ENCODE measurements around the gene CCDC13. TPM values are rescaled to one million over a fixed set of nuclear protein-coding genes. Genes with fewer than 3 reads are reported as not detected.

The CCDC13 gene
- total RNA-seq, 1 donor from 2014 or later, result 0.33 TPM

GRCh38 chr3:42805141-42805821, 32.2 kb upstream of the CCDC13 start:
- TF ChIP-seq CTCF (IDR thresholded peaks at IDR 0.05; ENCODE audit: insufficient read depth, low read length, poor library complexity, severe bottlenecking), result no peak
- no peak for DNase-seq (ENCODE audit: low read depth)
- Histone ChIP-seq H3K4me3 (ENCODE audit: low read depth, low read length) (peak overlapping the region; percentile 75), H3K27me3 (ENCODE audit: control insufficient read depth, insufficient read depth, low read length) (no peaks in the 10 kb centered on the region), H3K36me3 (ENCODE audit: control insufficient read depth, insufficient read depth, low read length) (no peaks in the 10 kb centered on the region)

- H3K27me3 ChIP-seq (ENCODE audit: control insufficient read depth, insufficient read depth, low read length), result no peaks in the 10 kb centered on the region
- no peak for TF ChIP-seq CTCF (IDR thresholded peaks at IDR 0.05; ENCODE audit: insufficient read depth, low read length, poor library complexity, severe bottlenecking)
- peak overlapping the region; percentile 75 for H3K4me3 ChIP-seq (ENCODE audit: low read depth, low read length)
- H3K36me3 ChIP-seq (ENCODE audit: control insufficient read depth, insufficient read depth, low read length), result no peaks in the 10 kb centered on the region
- DNase-seq (ENCODE audit: low read depth), result no peak
Measured at GRCh38 chr3:42804831-42805132, 31.7 kb upstream of the CCDC13 start.

GRCh38 chr3:42804106-42804830, 31.2 kb upstream of the CCDC13 start, which contains the start of gene HIGD1A:
Gene HIGD1A (minus strand): TSS chr3:42804490. CDS start chr3:42794253, 10,237 bp downstream.
- DNase-seq (ENCODE audit: low read depth), result peak; percentile 80
- H3K27me3 ChIP-seq (ENCODE audit: control insufficient read depth, insufficient read depth, low read length), result no peaks in the 10 kb centered on the region
- TF ChIP-seq CTCF (IDR thresholded peaks at IDR 0.05; ENCODE audit: insufficient read depth, low read length, poor library complexity, severe bottlenecking), result no peak

GRCh38 chr3:42803414-42804105, 30.5 kb upstream of the CCDC13 start:
- Histone ChIP-seq H3K4me3 (ENCODE audit: low read depth, low read length) (peak overlapping the region; percentile 75), H3K27me3 (ENCODE audit: control insufficient read depth, insufficient read depth, low read length) (no peaks in the 10 kb centered on the region), H3K36me3 (ENCODE audit: control insufficient read depth, insufficient read depth, low read length) (no peaks in the 10 kb centered on the region)
- DNase-seq (ENCODE audit: low read depth), result no peak
- TF ChIP-seq CTCF (IDR thresholded peaks at IDR 0.05; ENCODE audit: insufficient read depth, low read length, poor library complexity, severe bottlenecking), result no peak

More at GRCh38 chr3:42804106-42804830, 31.2 kb upstream of the CCDC13 start, which contains the start of gene HIGD1A:
- no peaks in the 10 kb centered on the region for H3K36me3 ChIP-seq (ENCODE audit: control insufficient read depth, insufficient read depth, low read length)
- H3K4me3 ChIP-seq (ENCODE audit: low read depth, low read length), result peak within 1 kb of the TSS; percentile 75

GRCh38 chr3:42802876-42803413, 29.9 kb upstream of the CCDC13 start:
- H3K27me3 ChIP-seq (ENCODE audit: control insufficient read depth, insufficient read depth, low read length), result no peaks in the 10 kb centered on the region
- no peaks in the 10 kb centered on the region for H3K36me3 ChIP-seq (ENCODE audit: control insufficient read depth, insufficient read depth, low read length)
- H3K4me3 ChIP-seq (ENCODE audit: low read depth, low read length), result peak overlapping the region; percentile 75
- no peak for DNase-seq (ENCODE audit: low read depth)
- TF ChIP-seq CTCF (IDR thresholded peaks at IDR 0.05; ENCODE audit: insufficient read depth, low read length, poor library complexity, severe bottlenecking), result no peak

Measured in kidney epithelial cell (primary cell).